Activated effector memory CD4-positive, alpha-beta T cell treated with anti-CD3 and anti-CD28 coated beads, Interleukin-2, amount 50 U/mL, for 16 hours (primary cell): ENCODE data around the gene TAF3.

ENCODE experiments used
- DNase-seq: peaks from one replicate; pipeline ENCODE4 v3.0.0-alpha.2; 2020

Gene TAF3

DNA sequence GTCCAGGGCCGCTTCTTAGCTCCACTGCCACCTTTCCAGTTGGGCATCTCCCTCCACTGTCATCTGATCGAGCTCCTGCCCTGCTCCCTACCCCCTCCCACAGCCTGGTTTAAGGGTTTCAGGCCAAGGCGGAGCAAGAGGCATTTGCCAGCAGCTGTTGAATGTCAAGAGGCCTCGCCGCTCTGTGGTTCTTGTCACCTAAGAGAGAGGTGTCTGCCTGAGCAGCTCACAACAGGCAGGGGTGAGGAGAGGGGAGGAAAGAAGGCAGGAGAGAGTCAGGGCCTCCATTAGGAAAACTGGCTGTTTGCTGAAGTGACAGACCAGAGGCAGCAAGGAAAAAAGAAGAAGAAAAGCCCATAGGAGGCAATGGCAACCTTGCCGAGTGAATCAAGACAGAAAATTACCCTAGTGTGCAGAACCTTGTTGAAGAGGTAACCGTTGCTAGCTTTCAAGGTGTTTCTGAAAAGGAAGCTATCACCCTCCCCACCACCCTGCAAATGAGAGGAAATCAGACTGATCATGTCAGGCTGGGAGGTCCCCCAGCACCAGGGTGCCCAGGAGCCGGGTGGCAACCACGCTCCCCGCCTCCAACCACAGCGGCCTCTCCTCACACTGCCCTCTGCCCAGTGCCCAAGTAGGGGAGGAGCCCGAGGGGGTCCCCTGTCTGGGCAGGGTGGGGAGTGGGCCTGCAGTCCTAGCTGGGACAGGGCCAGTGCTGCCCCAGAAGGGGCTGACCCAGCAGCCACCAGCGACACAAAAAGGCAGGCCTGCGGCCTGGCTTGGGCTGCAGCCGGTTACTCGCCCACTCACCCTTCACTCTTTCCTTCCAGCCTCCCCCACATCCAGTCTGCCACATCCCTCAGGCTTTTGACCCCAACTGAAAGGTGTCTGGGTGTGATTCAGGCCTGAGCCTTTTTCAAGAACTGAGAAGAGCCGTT is 243.2 kb downstream of the TAF3 start:
- peak; percentile 82 for DNase-seq

DNA sequence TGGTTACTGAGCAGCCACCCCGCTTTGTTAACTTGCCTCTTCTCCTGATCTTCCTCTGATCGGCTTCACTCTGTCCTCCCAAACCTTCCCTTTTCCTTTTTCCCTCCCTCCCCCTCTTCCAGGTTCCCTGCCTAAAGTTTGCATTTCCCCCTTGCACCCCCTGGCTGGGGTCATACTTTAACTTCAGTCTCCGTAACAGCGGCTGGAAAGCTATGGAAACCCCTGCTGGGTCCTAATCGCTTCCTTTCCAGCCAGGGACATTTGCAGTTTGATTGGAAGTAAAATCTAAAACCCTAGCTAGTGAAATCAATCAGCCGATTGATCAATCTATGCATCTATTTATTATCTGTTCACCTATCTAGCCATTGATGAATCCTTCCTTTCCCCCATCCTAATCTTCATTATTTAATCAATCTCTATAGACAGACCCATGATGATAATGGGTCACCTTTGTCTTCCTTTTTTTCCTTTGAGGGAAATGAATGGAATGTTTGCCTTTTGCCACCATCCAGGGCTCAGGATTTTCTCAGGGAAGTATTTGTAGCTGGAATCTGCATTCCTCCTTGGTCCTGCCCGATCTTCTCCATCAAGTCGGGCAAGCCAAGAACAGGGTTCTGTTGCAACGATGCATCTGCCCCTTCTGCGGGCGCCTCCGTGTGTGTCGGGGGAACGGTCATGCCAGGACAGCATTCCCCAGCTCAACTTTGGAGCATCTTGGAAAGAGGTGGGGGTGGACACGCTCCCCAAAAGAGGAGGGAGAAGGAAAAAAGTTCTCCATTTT is 245.0 kb downstream of the TAF3 start:
- DNase-seq = no peak

DNA sequence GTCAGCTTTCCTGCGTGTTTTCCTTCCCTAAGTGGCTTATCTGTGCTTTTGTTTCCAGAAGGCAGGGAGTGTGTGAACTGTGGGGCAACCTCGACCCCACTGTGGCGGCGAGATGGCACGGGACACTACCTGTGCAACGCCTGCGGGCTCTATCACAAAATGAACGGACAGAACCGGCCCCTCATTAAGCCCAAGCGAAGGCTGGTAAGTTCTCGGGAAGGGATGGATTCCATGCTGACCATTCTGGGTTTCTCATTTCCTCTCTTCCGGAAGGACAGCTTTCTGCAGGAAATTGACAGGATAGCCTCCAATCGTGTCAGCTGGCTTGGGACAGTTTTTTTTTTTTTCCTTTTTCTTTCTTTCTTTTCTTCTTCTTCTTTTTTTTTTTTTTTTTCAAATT is 245.6 kb downstream of the TAF3 start:
- no peak for DNase-seq

DNA sequence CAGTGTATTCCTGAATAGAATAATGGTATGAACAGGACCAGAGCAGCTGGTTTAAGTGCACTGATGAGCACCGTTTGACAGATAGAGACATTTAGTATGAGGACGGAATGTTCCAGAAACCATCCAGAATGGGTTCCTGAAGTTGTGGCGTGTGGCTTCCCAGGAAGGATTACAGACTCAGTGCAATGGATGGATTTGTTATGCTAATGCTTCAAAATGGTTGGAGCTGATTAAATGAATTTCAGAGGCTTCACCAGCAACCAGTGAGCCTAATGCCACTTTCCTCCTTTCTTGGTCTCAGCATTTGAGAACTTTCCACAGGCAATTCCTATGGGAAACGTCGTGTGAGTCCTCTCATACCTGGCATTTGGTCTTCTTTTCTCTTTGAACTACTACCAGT is 246.1 kb downstream of the TAF3 start:
- DNase-seq = no peak

DNA sequence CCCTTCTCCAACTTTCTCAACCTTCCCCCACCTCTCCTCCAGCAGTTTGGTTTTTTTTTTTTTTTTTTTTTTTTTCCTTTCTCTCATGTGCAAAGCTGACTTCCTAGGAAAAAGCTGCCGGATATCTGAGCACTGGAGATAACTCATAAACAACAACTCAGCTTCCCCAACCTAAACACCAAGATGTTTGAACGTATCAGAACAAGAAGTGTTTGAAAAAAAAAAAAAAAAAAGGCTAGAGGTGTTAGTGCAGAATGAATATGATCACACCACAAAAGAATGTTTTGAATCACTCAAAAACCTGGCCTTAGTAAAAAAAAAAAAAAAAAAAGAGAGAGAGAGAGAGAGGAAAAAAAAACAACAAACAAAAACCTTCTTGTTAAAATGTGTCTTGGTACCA is 247.3 kb downstream of the TAF3 start:
- DNase-seq = no peak

DNA sequence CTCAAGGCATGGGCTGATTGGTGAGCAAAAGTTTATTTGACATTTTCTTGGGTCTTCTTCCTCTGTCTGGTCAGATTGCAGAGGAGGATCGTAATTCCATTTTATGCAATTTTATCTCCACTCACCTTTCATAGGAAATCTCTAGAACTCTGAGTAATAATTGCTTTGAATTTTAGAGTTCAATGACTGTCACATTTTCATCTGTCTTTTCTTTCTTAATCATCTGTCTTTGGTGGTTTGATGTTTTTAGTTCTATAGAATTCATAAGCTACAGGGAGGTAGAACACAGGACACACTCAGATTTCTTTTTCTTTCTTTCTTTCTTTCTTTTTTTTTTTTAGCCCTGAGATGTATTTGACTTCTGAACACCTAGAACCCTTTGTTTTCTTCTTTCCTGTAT is 247.8 kb downstream of the TAF3 start:
- no peak for DNase-seq
